B cell (primary cell): ENCODE data around the gene MUC5AC. TPM values are rescaled to one million over a fixed set of nuclear protein-coding genes. Genes with fewer than 3 reads are reported as not detected.
"Not testable (repeated sequence)": the region's sequence is repeated elsewhere in the genome, so short reads cannot be mapped to it uniquely, and the experiment has no call there.

Source experiments
- ATAC-seq: fragments of 200-7000 bp; cut with Tn5 transposase; one replicate; pipeline ENCODE4 v1.10.0; 2021; ENCODE audit warnings: low read depth, mild to moderate bottlenecking, moderate number of reproducible peaks, moderate library complexity
- CTCF ChIA-PET: fragments of 350-600 bp; sonication (Branson Sonifier 250); formaldehyde crosslinking; loops from one replicate; lab custom pipeline; 2021; ENCODE audit warnings: antibody characterized with exemption, inconsistent platforms; lab: Charles Lee
- POLR2A ChIA-PET: fragments of 350-600 bp; sonication (Branson Sonifier 250); formaldehyde crosslinking; loops from one replicate; lab custom pipeline; 2021; ENCODE audit warnings: antibody characterized with exemption; lab: Charles Lee
- DNase-seq: peaks from one replicate; pipeline ENCODE4 v3.0.0; 2013
- H2AFZ ChIP-seq: 2 replicates; pipeline ENCODE4 v1.6.1; 2012; ENCODE audit warnings: mild to moderate bottlenecking, low read depth, low read length; ENCODE audit not compliant: insufficient read depth, poor library complexity, severe bottlenecking
- H3K27ac ChIP-seq, 2 donors: 1 replicate in 1 of 2; 2 replicates in 1 of 2; pipeline ENCODE4 v1.5.1; 2012 to 2013; ENCODE audit warnings: low read length in 2 of 2, mild to moderate bottlenecking in 2 of 2, moderate library complexity in 1 of 2
- H3K27me3 ChIP-seq, 4 experiments: fragments of 200-600 bp in 1 of 4; sonication (generic) in 1 of 4; replicated peaks in 1 of 4; 1 replicate in 2 of 4; 2 replicates in 2 of 4; pipeline versions ENCODE4 v1.6.1 to v1.7.0; 2013 to 2016; ENCODE audit warnings: low read length in 3 of 4, mild to moderate bottlenecking in 2 of 4, mixed read lengths in 1 of 4, moderate library complexity in 1 of 4; ENCODE audit not compliant: insufficient read depth in 4 of 4, control insufficient read depth in 3 of 4; ENCODE audit errors: control extremely low read depth in 1 of 4
- H3K36me3 ChIP-seq, 2 experiments: replicated peaks in 1 of 2; 1 replicate in 1 of 2; 2 replicates in 1 of 2; pipeline versions ENCODE4 v1.6.1 to v1.7.1; 2013; ENCODE audit warnings: low read length in 1 of 2; ENCODE audit not compliant: insufficient read depth in 2 of 2, control insufficient read depth in 1 of 2; ENCODE audit errors: control extremely low read depth in 1 of 2, extremely low read depth in 1 of 2
- H3K4me1 ChIP-seq, 2 donors: fragments of 200-600 bp in 1 of 2; sonication (generic) in 1 of 2; 1 replicate in 1 of 2; 2 replicates in 1 of 2; pipeline versions ENCODE4 v1.5.1 to v1.6.1; 2013 to 2017; ENCODE audit warnings: low read length in 2 of 2; ENCODE audit not compliant: control insufficient read depth in 2 of 2, insufficient read depth in 2 of 2
- H3K4me2 ChIP-seq: replicated peaks from 2 replicates; pipeline ENCODE3; 2012; ENCODE audit warnings: mild to moderate bottlenecking, low read depth, low read length; ENCODE audit not compliant: poor library complexity, severe bottlenecking
- H3K4me3 ChIP-seq, 5 experiments: fragments of 200-600 bp in 1 of 5; sonication (generic) in 1 of 5; 1 replicate in 3 of 5; 2 replicates in 2 of 5; pipeline versions ENCODE4 v1.5.1 to v1.7.0; 2011 to 2016; ENCODE audit warnings: low read length in 4 of 5, mild to moderate bottlenecking in 4 of 5, low read depth in 2 of 5, control low read depth in 1 of 5, moderate library complexity in 1 of 5; ENCODE audit not compliant: insufficient read depth in 1 of 5; ENCODE audit errors: control extremely low read depth in 1 of 5, extremely low read depth in 1 of 5
- H3K79me2 ChIP-seq: fragments of 200-600 bp; sonication (generic); one replicate; pipeline ENCODE4 v1.6.0; 2016; ENCODE audit warnings: low read length; ENCODE audit not compliant: control insufficient read depth, insufficient read depth
- H3K9ac ChIP-seq: fragments of 200-600 bp; sonication (generic); 2 replicates; pipeline ENCODE4 v1.6.1; 2017; ENCODE audit warnings: mild to moderate bottlenecking, low read length, moderate library complexity
- H3K9me3 ChIP-seq, 3 donors: one replicate each; pipeline versions ENCODE4 v1.6.1 to v1.7.1; 2013; ENCODE audit warnings: low read length in 2 of 3; ENCODE audit not compliant: control insufficient read depth in 2 of 3, insufficient read depth in 1 of 3; ENCODE audit errors: control extremely low read depth in 1 of 3
- H4K20me1 ChIP-seq: 2 replicates; pipeline ENCODE4 v1.6.0; 2012; ENCODE audit warnings: mild to moderate bottlenecking, low read length; ENCODE audit not compliant: insufficient read depth, control insufficient read depth, poor library complexity, severe bottlenecking
- H3K27ac Mint-ChIP-seq: one replicate; pipeline ENCODE4 v1.8.0; 2021; ENCODE audit warnings: mixed read lengths
- H3K27me3 Mint-ChIP-seq: one replicate; pipeline ENCODE4 v1.8.0; 2021; ENCODE audit warnings: mixed read lengths
- H3K4me1 Mint-ChIP-seq: one replicate; pipeline ENCODE4 v1.8.0; 2021; ENCODE audit warnings: mixed read lengths
- H3K4me3 Mint-ChIP-seq: one replicate; pipeline ENCODE4 v1.8.0; 2021; ENCODE audit warnings: mixed read lengths
- H3K9me3 Mint-ChIP-seq: one replicate; pipeline ENCODE4 v1.8.0; 2022; ENCODE audit warnings: mixed read lengths; ENCODE audit not compliant: insufficient read depth
- EZH2 ChIP-seq: IDR thresholded peaks from 2 replicates; pipeline ENCODE4 v1.6.1; 2012; ENCODE audit warnings: borderline replicate concordance, low read depth, mild to moderate bottlenecking, moderate library complexity, low read length; ENCODE audit not compliant: insufficient read depth, poor library complexity, severe bottlenecking
- WGBS: methylation state at CpG from one replicate; pipeline ENCODE4 v1.1.5; 2013; ENCODE audit warnings: missing lambda C conversion rate; ENCODE audit not compliant: insufficient coverage; 5-methylcytosine and 5-hydroxymethylcytosine counted together
- intact Hi-C: fragments of 100-400 bp; cut with micrococcal nuclease; formaldehyde crosslinking; loops from one replicate; pipeline ENCODE4 v1.10.0; 2022
- polyA plus RNA-seq: library from polyadenylated mRNA; depleted of rRNA; stranded (reverse); fragments of >200 nt; gene quantifications from 2 replicates; pipeline ENCODE4 v1.2.3, GENCODE V29; 2012
- total RNA-seq, 2 donors: library from RNA; stranded (reverse); fragments of 120-200 nt in 1 of 2; gene quantifications; 1 replicate in 1 of 2; 2 replicates in 1 of 2; pipeline versions ENCODE4 v1.2.3 to v1.2.4, GENCODE V29; 2013 to 2022
- TF ChIP-seq, protein P1 (sequence below): fragments of 200-600 bp; IDR thresholded peaks from one replicate; pipeline ENCODE4 v1.8.0; 2022; ENCODE audit warnings: antibody characterized with exemption, mild to moderate bottlenecking

MUC5AC gene
- total and polyA plus RNA-seq, 2 donors (not counting 1 experiment from before 2014, with no cell fraction given): not detected

DNA sequence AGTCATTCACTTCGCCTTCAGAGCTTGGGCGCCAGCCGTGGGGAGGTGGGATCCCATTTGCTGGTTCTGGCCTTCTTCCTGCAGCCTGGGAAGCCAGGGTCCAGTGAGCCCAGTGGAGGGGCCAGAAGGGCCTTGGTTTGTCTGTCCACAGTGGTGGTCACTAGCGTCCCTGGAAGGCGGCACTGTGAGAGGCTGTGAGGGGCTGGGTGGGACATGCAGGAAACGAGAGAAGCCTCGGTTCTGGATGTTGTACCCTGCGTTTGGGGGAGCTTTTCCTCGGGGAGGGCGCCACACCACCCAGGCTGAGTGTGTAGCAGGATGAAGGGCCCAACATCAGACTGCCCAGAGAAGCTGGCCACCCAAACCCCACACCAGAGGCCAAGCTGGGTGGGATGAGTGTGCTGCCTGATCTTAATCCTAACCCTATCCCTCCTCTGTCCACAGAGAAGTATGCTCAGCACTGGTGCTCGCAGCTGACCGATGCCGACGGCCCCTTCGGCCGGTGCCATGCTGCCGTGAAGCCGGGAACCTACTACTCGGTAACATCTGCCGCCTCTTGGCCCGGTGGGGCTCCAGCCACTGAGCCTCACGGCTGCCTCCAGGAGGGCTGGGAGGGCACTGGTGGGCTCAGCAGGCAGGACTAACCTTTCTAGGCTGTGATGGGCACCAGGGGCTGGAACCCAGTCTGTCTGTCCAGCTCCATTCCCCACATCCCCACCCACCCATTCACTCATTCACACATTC, 14.4 kb downstream of the MUC5AC start:
- POLR2A ChIA-PET: no interaction called here
- intact Hi-C loops: no loop called here
- ATAC-seq: no peak
- Mint-ChIP-seq H3K27ac (no peak overlapping the region), H3K9me3 (no peaks in the 10 kb centered on the region), H3K27me3 (no peaks in the 10 kb centered on the region), H3K4me3 (no peak overlapping the region), H3K4me1 (no peaks in the 10 kb centered on the region)
- Histone ChIP-seq H3K9me3 (peaks cover 0 to 40% (median 0%) of the 10 kb centered on the region in 3 donors), H3K4me3 (no peak overlapping the region), H3K27ac (no peak overlapping the region), H3K4me2 (no peak overlapping the region), H3K36me3 (no peaks in the 10 kb centered on the region), H2AFZ (no peak overlapping the region), H3K4me1 (no peaks in the 10 kb centered on the region), H4K20me1 (no peaks in the 10 kb centered on the region), H3K27me3 (no peaks in the 10 kb centered on the region), H3K9ac (no peak overlapping the region), H3K79me2 (no peaks in the 10 kb centered on the region)
- DNase-seq: no peak
- TF ChIP-seq, protein P1, sequence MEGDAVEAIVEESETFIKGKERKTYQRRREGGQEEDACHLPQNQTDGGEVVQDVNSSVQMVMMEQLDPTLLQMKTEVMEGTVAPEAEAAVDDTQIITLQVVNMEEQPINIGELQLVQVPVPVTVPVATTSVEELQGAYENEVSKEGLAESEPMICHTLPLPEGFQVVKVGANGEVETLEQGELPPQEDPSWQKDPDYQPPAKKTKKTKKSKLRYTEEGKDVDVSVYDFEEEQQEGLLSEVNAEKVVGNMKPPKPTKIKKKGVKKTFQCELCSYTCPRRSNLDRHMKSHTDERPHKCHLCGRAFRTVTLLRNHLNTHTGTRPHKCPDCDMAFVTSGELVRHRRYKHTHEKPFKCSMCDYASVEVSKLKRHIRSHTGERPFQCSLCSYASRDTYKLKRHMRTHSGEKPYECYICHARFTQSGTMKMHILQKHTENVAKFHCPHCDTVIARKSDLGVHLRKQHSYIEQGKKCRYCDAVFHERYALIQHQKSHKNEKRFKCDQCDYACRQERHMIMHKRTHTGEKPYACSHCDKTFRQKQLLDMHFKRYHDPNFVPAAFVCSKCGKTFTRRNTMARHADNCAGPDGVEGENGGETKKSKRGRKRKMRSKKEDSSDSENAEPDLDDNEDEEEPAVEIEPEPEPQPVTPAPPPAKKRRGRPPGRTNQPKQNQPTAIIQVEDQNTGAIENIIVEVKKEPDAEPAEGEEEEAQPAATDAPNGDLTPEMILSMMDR: no peak
- TF ChIP-seq EZH2: no peak
- CTCF ChIA-PET: no interaction called here
- 89% methylated on average over 22 of the region's 22 CpGs for WGBS

DNA sequence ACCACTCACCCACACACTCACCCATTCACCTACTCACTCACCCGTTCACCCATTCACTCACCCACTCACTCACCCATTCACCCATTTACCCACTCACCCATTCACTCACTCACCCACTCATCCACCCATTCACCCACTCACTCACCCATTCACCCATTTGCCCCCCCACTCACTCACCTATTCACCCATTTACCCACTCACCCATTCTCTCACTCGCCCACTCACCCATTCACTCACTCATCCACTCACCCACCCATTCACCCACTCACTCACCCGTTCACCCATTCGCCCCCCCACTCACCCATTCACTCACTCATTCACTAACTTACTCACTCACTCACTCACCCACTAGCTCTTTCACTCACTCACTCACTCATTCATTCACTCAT, 15.0 kb downstream of the MUC5AC start:
- no peaks in the 10 kb centered on the region for H3K4me1 ChIP-seq
- POLR2A ChIA-PET: no interaction called here
- peaks cover 0 to 40% (median 0%) of the 10 kb centered on the region in 3 donors for H3K9me3 ChIP-seq
- H3K36me3 ChIP-seq: no peaks in the 10 kb centered on the region
- CTCF ChIA-PET: no interaction called here
- H3K4me3 Mint-ChIP-seq: no peak overlapping the region
- H3K4me2 ChIP-seq: no peak overlapping the region
- H3K4me3 ChIP-seq: no peak overlapping the region
- no peak for TF ChIP-seq EZH2
- TF ChIP-seq, protein P1: no peak
- intact Hi-C loops: no loop called here
- H3K27me3 Mint-ChIP-seq: no peaks in the 10 kb centered on the region
- no peak overlapping the region for H2AFZ ChIP-seq
- H3K27ac Mint-ChIP-seq: no peak overlapping the region
- no peaks in the 10 kb centered on the region for H3K79me2 ChIP-seq
- no peak for ATAC-seq
- no peak overlapping the region for H3K27ac ChIP-seq
- no peaks in the 10 kb centered on the region for H4K20me1 ChIP-seq
- H3K9me3 Mint-ChIP-seq: no peaks in the 10 kb centered on the region
- H3K4me1 Mint-ChIP-seq: no peaks in the 10 kb centered on the region
- no peak overlapping the region for H3K9ac ChIP-seq
- 87% methylated on average over 4 of the region's 4 CpGs for WGBS
- no peaks in the 10 kb centered on the region for H3K27me3 ChIP-seq
- no peak for DNase-seq

DNA sequence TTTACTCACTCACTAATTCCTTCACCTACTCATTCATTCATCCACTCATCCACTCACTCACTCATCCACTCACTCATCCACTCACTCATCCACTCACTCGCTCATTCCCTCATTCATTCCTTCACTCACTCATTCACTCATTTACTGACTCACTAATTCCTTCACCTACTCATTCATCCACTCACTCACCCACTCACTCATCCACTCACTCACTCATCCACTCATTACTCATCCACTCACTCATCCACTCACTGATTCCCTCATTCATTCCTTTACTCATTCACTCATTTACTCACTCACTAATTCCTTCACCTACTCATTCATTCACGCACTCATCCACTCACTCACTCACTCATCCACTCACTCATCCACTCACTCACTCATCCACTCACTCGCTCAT, 15.6 kb downstream of the MUC5AC start:
- WGBS: 95% methylated on average over 3 of the region's 3 CpGs
- H2AFZ ChIP-seq, POLR2A ChIA-PET, CTCF ChIA-PET, ATAC-seq, H3K27ac Mint-ChIP-seq, H3K9me3 Mint-ChIP-seq, DNase-seq, H4K20me1 ChIP-seq, H3K27me3 ChIP-seq, intact Hi-C loops, H3K4me3 ChIP-seq, H3K4me3 Mint-ChIP-seq, H3K36me3 ChIP-seq, H3K9ac ChIP-seq, H3K79me2 ChIP-seq, H3K4me2 ChIP-seq, H3K27ac ChIP-seq, H3K27me3 Mint-ChIP-seq, H3K4me1 ChIP-seq, H3K4me1 Mint-ChIP-seq: not testable (repeated sequence)
- H3K9me3 ChIP-seq: peaks cover 0 to 38% (median 0%) of the 10 kb centered on the region in 3 donors
